ENCODE measurements around the gene GTF3C4. TPM values are rescaled to one million over a fixed set of nuclear protein-coding genes. Genes with fewer than 3 reads are reported as not detected.

Gene GTF3C4
- total RNA-seq, 1 donor from 2014 or later, result 7.2 TPM

DNA sequence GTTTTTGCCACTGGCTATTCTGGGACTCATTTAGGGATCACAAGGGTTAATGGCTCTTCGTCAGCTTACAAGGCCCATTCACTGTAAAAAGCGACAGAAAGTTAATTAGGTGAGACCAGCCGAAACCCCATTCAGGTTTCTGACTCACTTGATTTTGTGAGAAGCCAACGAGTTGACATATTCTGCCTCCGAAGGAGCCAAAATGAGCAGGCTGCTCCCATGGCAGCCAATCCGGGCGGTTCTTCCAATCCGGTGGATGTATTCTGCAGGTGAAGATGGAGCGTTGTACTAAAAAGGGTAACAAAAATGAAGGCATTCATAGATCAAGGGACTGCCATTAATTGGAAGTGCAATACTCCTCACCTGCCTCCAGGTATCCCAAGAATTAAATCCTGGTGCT lies 40.1 kb upstream of the GTF3C4 start:
- DNase-seq (ENCODE audit: low read depth), result no peak
- TF ChIP-seq, protein P1, sequence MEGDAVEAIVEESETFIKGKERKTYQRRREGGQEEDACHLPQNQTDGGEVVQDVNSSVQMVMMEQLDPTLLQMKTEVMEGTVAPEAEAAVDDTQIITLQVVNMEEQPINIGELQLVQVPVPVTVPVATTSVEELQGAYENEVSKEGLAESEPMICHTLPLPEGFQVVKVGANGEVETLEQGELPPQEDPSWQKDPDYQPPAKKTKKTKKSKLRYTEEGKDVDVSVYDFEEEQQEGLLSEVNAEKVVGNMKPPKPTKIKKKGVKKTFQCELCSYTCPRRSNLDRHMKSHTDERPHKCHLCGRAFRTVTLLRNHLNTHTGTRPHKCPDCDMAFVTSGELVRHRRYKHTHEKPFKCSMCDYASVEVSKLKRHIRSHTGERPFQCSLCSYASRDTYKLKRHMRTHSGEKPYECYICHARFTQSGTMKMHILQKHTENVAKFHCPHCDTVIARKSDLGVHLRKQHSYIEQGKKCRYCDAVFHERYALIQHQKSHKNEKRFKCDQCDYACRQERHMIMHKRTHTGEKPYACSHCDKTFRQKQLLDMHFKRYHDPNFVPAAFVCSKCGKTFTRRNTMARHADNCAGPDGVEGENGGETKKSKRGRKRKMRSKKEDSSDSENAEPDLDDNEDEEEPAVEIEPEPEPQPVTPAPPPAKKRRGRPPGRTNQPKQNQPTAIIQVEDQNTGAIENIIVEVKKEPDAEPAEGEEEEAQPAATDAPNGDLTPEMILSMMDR (conservative IDR thresholded peaks at IDR 0.05; ENCODE audit: low read depth, low read length), result no peak
- no peak overlapping the region for H3K4me3 ChIP-seq (ENCODE audit: low read depth, low read length)

DNA sequence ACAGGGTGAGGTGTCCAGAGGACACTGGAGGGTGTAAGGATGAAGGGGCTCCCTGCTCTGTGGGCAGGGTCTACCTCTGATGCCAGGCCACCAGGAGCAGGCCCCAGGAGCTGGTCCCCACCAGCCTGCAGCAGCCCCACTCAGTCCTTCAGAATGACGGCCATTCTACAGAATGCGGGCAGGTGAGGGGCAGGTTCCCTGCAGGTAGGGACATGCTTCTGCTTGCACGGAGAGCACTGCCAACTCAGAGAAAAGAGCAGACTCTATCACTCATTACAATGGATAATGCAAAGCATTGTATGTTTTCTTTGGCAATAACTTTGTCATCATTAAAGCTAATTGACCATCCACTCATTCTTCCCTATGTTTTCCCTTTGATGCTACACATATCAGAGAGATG lies 39.5 kb upstream of the GTF3C4 start:
- DNase-seq (ENCODE audit: low read depth), result no peak
- no peak overlapping the region for H3K4me3 ChIP-seq (ENCODE audit: low read depth, low read length)
- TF ChIP-seq, protein P1 (conservative IDR thresholded peaks at IDR 0.05; ENCODE audit: low read depth, low read length), result no peak

DNA sequence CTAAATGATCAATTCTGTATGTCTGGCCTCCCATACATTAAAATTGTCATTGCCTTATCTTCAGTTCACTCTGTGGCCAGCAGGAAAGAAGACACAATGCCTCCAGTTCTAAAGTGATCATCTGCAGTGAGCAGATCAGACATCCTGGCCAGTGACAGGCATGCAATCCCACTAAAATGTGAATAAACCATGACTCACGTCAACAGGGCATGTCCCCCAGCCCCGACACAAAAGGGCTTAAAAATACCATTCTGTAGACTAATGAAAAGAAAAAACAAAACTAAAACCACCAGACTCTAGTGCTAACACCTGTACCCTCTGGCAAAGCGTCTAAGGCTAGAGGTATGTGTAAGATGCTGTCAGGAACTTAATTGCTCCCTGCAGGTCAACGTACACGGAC lies 39.0 kb upstream of the GTF3C4 start:
- no peak for DNase-seq (ENCODE audit: low read depth)
- TF ChIP-seq, protein P1 (conservative IDR thresholded peaks at IDR 0.05; ENCODE audit: low read depth, low read length), result no peak
- no peak overlapping the region for H3K4me3 ChIP-seq (ENCODE audit: low read depth, low read length)

DNA sequence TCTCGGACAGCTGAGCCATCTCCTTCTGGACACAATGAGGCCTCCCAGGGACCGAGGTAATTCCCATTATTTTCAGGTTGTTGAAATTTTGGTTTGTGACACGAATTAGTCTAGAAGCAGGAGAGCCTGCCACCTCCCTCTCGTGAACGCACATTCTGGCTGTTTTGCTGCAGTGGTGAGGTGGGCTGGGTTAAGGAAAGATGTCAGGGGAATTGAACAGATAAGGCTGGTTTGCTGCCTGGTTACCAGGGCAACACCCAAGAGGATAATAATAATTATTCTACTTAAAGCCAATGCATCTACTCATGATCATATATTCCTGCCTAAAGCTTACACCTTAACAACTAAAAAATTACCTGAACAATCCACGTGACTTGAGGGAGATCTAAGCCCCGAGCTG lies 38.6 kb upstream of the GTF3C4 start:
- no peak overlapping the region for H3K4me3 ChIP-seq (ENCODE audit: low read depth, low read length)
- TF ChIP-seq, protein P1 (conservative IDR thresholded peaks at IDR 0.05; ENCODE audit: low read depth, low read length), result no peak
- no peak for DNase-seq (ENCODE audit: low read depth)

DNA sequence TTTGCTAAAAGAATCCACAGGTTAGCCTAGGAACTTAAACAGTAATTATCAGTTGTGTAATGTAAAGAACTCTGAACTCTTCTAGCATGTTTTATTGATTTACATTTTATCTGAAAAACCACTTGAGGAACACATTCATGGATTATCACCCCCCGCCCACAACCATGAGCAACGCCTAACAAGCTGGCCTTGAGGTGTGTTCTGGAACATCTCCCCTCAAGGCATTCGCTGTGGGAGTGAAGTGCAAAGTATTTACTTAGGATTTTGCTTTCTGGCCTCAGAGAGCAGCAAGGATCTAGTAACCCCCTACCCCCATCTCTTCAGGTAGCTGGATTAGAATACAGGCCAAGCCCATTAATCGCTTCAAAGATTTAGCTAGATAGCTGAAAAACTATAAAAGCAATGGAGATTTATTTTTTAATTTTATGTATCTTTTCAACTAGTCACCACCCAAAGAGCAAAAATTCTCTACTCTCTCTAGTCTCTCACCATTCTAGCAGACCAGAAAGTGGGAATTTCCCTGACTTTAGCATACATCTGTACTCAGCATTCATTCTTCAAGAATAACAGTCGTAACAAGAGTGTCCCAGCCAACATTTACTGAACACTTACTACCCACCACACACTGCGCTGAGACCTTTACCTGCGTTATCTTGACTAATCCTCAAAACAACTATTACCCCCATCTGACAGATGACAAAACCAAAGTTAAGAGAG lies 37.7 kb upstream of the GTF3C4 start:
- DNase-seq (ENCODE audit: low read depth), result no peak
- no peak overlapping the region for H3K4me3 ChIP-seq (ENCODE audit: low read depth, low read length)
- TF ChIP-seq, protein P1 (conservative IDR thresholded peaks at IDR 0.05; ENCODE audit: low read depth, low read length), result no peak

DNA sequence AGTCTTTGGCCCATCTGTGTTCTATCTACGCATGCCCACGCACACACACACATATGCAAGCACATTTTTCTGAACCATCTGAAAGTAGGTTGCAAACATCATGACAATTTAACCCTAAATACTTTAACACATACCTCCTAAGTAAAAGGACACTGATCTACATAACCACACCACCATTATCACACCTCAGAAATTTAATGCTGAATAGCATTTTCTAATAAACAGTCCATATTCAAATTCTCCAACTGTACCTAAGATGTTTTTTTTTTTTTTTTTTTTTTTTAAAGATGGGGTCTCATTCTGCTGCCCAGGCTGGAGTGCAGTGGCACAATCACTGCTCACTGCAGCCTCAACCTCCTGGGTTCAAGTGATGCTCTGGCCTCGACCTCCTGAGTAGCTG lies 35.9 kb upstream of the GTF3C4 start:
- DNase-seq (ENCODE audit: low read depth), result no peak
- H3K4me3 ChIP-seq (ENCODE audit: low read depth, low read length), result no peak overlapping the region
- TF ChIP-seq, protein P1 (conservative IDR thresholded peaks at IDR 0.05; ENCODE audit: low read depth, low read length), result no peak

DNA sequence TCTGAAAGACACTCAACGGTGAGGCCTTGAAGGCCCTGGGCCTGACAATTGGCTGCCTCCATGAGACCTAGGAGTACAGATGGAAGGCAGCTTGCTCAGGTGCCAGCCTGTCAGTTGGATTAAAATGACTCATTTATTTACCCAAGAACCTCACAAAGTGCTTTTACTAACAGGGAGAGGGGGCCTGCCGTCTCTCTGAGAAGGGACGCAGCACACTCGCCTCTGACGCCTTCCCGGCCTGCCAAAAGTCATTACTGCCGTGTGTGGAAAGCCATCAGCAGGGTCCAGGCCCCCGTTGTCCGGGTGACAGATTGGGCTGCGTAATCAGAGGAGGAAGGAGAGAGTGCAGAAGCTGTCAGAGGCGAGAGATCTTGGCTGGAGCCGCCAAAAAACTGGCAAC lies 32.9 kb upstream of the GTF3C4 start:
- H3K4me3 ChIP-seq (ENCODE audit: low read depth, low read length), result no peak overlapping the region
- TF ChIP-seq, protein P1 (conservative IDR thresholded peaks at IDR 0.05; ENCODE audit: low read depth, low read length), result no peak
- no peak for DNase-seq (ENCODE audit: low read depth)

Data from epithelial cell of proximal tubule (primary cell).